Endothelial cell of umbilical vein (primary cell): ENCODE measurements around the gene HIP1R. TPM values are rescaled to one million over a fixed set of nuclear protein-coding genes. Genes with fewer than 3 reads are reported as not detected.

Experiments
- BruUV-seq: library from RNA; stranded (reverse); fragments of 400-500 nt; replicated peaks from 2 replicates; lab custom pipeline; 2021; lab: Mats Ljungman, UMichigan
- CTCF ChIA-PET: fragments of 300-600, 350-600 bp; sonication (Branson Sonifier 250); formaldehyde crosslinking; loops from one replicate; lab custom pipeline; 2021; ENCODE audit warnings: antibody characterized with exemption, inconsistent platforms; lab: Charles Lee
- POLR2A ChIA-PET: fragments of 300-600, 350-600 bp; sonication (Branson Sonifier 250); formaldehyde crosslinking; loops from one replicate; lab custom pipeline; 2021; ENCODE audit warnings: antibody characterized with exemption, inconsistent platforms; lab: Charles Lee
- DNase-seq: peaks from one replicate; pipeline ENCODE4 v3.0.0-alpha.2; 2011; ENCODE audit warnings: low read depth, low spot score
- FAIRE-seq: peaks from 2 replicates; lab custom pipeline; 2011; peaks lifted over from hg19 to GRCh38; lab: Jason Lieb, UNC
- H2AFZ ChIP-seq: 2 replicates; pipeline ENCODE4 v1.6.0; 2012; ENCODE audit warnings: low read depth, low read length, control low read depth, inconsistent platforms
- H3K27ac ChIP-seq: 2 replicates; pipeline ENCODE4 v1.5.1; 2011; ENCODE audit warnings: low read depth, mild to moderate bottlenecking, control low read depth, low read length, moderate library complexity; ENCODE audit not compliant: insufficient read depth
- H3K27me3 ChIP-seq, 2 experiments: 2 replicates each; pipeline versions ENCODE4 v1.6.0 to v1.6.1; 2011; ENCODE audit warnings: low read length in 2 of 2, mixed read lengths in 1 of 2; ENCODE audit not compliant: control insufficient read depth in 2 of 2, insufficient read depth in 2 of 2
- H3K36me3 ChIP-seq, 2 experiments: 2 replicates in 1 of 2; 3 replicates in 1 of 2; pipeline ENCODE4 v1.5.1; 2011; ENCODE audit warnings: low read length in 2 of 2, mild to moderate bottlenecking in 1 of 2, moderate library complexity in 1 of 2; ENCODE audit not compliant: control insufficient read depth in 2 of 2, insufficient read depth in 2 of 2; ENCODE audit errors: extremely low read depth in 1 of 2
- H3K4me1 ChIP-seq: 3 replicates; pipeline ENCODE4 v1.5.1; 2011; ENCODE audit warnings: mild to moderate bottlenecking, low read length; ENCODE audit not compliant: control insufficient read depth, insufficient read depth; ENCODE audit errors: extremely low read depth
- H3K4me2 ChIP-seq: 2 replicates; pipeline ENCODE4 v1.6.1; 2011; ENCODE audit warnings: low read length, control low read depth, mixed read lengths; ENCODE audit not compliant: insufficient read depth
- H3K4me3 ChIP-seq, 3 experiments: fragments of 200-600 bp in 1 of 3; sonication (generic), shearing (Covaris generic) in 1 of 3; replicated peaks in 1 of 3; 2 replicates each; pipeline ENCODE4 v1.5.1; 2011 to 2016; ENCODE audit warnings: control low read depth in 3 of 3, low read length in 3 of 3, mild to moderate bottlenecking in 2 of 3, inconsistent platforms in 1 of 3, low read depth in 1 of 3, moderate library complexity in 1 of 3; ENCODE audit not compliant: insufficient read depth in 1 of 3
- H3K79me2 ChIP-seq: 2 replicates; pipeline ENCODE4 v1.6.0; 2012; ENCODE audit warnings: low read length, inconsistent platforms; ENCODE audit not compliant: control insufficient read depth, insufficient read depth
- H3K9ac ChIP-seq: replicated peaks from 2 replicates; pipeline ENCODE3; 2011; ENCODE audit warnings: low read length, control low read depth; ENCODE audit not compliant: insufficient read depth; ENCODE audit errors: extremely low read depth
- H3K9me1 ChIP-seq: replicated peaks from 3 replicates; pipeline ENCODE4 v1.6.0; 2011; ENCODE audit warnings: mild to moderate bottlenecking, low read length; ENCODE audit not compliant: control insufficient read depth, insufficient read depth; ENCODE audit errors: extremely low read depth
- H3K9me3 ChIP-seq: replicated peaks from 2 replicates; pipeline ENCODE4 v1.5.1; 2012; ENCODE audit warnings: low read length, inconsistent platforms; ENCODE audit not compliant: control insufficient read depth, insufficient read depth
- H4K20me1 ChIP-seq: replicated peaks from 2 replicates; pipeline ENCODE3; 2011; ENCODE audit warnings: mild to moderate bottlenecking, low read length; ENCODE audit not compliant: control insufficient read depth, insufficient read depth; ENCODE audit errors: extremely low read depth
- CTCF ChIP-seq, 2 donors: IDR thresholded peaks; 1 replicate in 1 of 2; 2 replicates in 1 of 2; pipeline ENCODE4 v1.5.1; 2011; ENCODE audit warnings: low read length in 2 of 2, mild to moderate bottlenecking in 2 of 2, moderate library complexity in 2 of 2, control low read depth in 1 of 2, inconsistent platforms in 1 of 2, low read depth in 1 of 2; ENCODE audit not compliant: insufficient read depth in 1 of 2; ENCODE audit errors: extremely low read depth in 1 of 2
- EZH2 ChIP-seq: IDR thresholded peaks from 2 replicates; pipeline ENCODE4 v1.6.1; 2012; ENCODE audit warnings: borderline replicate concordance, low read depth, mild to moderate bottlenecking, moderate library complexity, low read length, inconsistent platforms; ENCODE audit not compliant: severe bottlenecking
- FOS ChIP-seq: IDR thresholded peaks from 2 replicates; pipeline ENCODE4 v1.6.1; 2011; ENCODE audit warnings: mild to moderate bottlenecking, low read length, moderate library complexity, borderline replicate concordance; ENCODE audit not compliant: insufficient read depth
- GATA2 ChIP-seq: IDR thresholded peaks from 2 replicates; pipeline ENCODE4 v1.7.0; 2011; ENCODE audit warnings: low read depth, mild to moderate bottlenecking, moderate library complexity, mixed read lengths, low read length; ENCODE audit not compliant: insufficient read length, insufficient read depth
- JUN ChIP-seq: IDR thresholded peaks from 2 replicates; pipeline ENCODE4 v1.6.1; 2011; ENCODE audit warnings: borderline replicate concordance, low read depth; ENCODE audit not compliant: insufficient read length, insufficient read depth
- MYC ChIP-seq: IDR thresholded peaks from one replicate; pipeline ENCODE4 v1.6.1; 2011; ENCODE audit warnings: mild to moderate bottlenecking, low read depth, low read length
- POLR2A ChIP-seq: IDR thresholded peaks from 2 replicates; pipeline ENCODE4 v1.6.1; 2012; ENCODE audit warnings: low read depth, mild to moderate bottlenecking, control low read depth, low read length
- POLR2AphosphoS5 ChIP-seq: IDR thresholded peaks from 2 replicates; pipeline ENCODE4 v1.6.1; 2012; ENCODE audit warnings: low read depth, mild to moderate bottlenecking, control low read depth, low read length, moderate library complexity; ENCODE audit not compliant: insufficient read depth
- dilution Hi-C: fragments of 300-500 bp; cut with MboI; formaldehyde crosslinking; loops from one replicate; pipeline ENCODE4 v1.15.0; 2019; ENCODE audit warnings: low sequenced_read_pairs; ENCODE audit not compliant: extremely low pct_ligation_motif_present
- intact Hi-C: fragments of 100-400 bp; cut with micrococcal nuclease; formaldehyde crosslinking; loops from one replicate; pipeline ENCODE4 v1.10.0; 2022
- polyA plus RNA-seq, 4 experiments: library from polyadenylated mRNA; depleted of rRNA in 3 of 4; stranded (reverse) in 3 of 4; unstranded in 1 of 4; fragments of >200 nt; gene quantifications; 2 replicates each; pipeline versions ENCODE4 v1.2.1 to v1.2.3, GENCODE V29; 2011 to 2012; ENCODE audit warnings: missing spikeins in 1 of 4
- total RNA-seq: library from RNA; stranded (reverse); gene quantifications from 2 replicates; pipeline ENCODE4 v1.2.3, GENCODE V29; 2021

The HIP1R gene
- total and polyA plus RNA-seq, 2 donors (not counting 3 experiments of a cell fraction or from before 2014, with no cell fraction given) = 111 to 122 TPM

GRCh38 chr12:122884860-122885259 is 49.6 kb downstream of the HIP1R start:
- Histone ChIP-seq H3K9me3 (no peaks in the 10 kb centered on the region), H3K4me1 (peaks cover 53% of the 10 kb centered on the region), H3K9me1 (no peaks in the 10 kb centered on the region), H3K79me2 (peaks cover 86% of the 10 kb centered on the region), H3K9ac (no peak overlapping the region), H3K27me3 (no peaks in the 10 kb centered on the region), H3K27ac (no peak overlapping the region), H3K4me2 (no peak overlapping the region), H3K4me3 (no peak overlapping the region), H2AFZ (no peak overlapping the region), H4K20me1 (no peaks in the 10 kb centered on the region), H3K36me3 (no peaks in the 10 kb centered on the region)
- BruUV-seq = no TSS peak
- DNase-seq (no peak), FAIRE-seq (no peak)
- TF ChIP-seq FOS (no peak), POLR2AphosphoS5 (no peak), MYC (no peak), GATA2 (no peak), CTCF (IDR thresholded peaks at IDR 0.05; ENCODE audit: extremely low read depth in 1 of 2, insufficient read depth in 1 of 2, low read depth in 1 of 2, low read length in 2 of 2) (no peak), EZH2 (no peak), JUN (no peak), POLR2A (no peak)
- intact Hi-C loops (no loop called here), dilution Hi-C loops (no loop called here)
- ChIA-PET POLR2A (no interaction called here), CTCF (interaction anchor here (1.1 kb wide), 1 partner anchor 12 kb away, joined by 4 read pairs; no protein-coding TSS in a partner anchor)
